IMR-90 (cell line): ENCODE data around the gene IQSEC1. TPM values are rescaled to one million over a fixed set of nuclear protein-coding genes. Genes with fewer than 3 reads are reported as not detected.

Experiments
- ATAC-seq: fragments of 200-7000 bp; cut with Tn5 transposase; 2 replicates; pipeline ENCODE4 v1.9.1; 2020; ENCODE audit warnings: low read depth, mild to moderate bottlenecking, moderate library complexity
- BruUV-seq: library from RNA; stranded (reverse); fragments of 400-500 nt; replicated peaks from 2 replicates; lab custom pipeline; 2021; lab: Mats Ljungman, UMichigan
- CTCF ChIA-PET: fragments of 300-600 bp; formaldehyde crosslinking; extraction: SDS; loops from one replicate; lab custom pipeline; 2021; ENCODE audit warnings: antibody characterized with exemption; lab: Yijun Ruan, JAX
- POLR2A ChIA-PET: fragments of 300-600 bp; sonication (Branson Sonifier 250); formaldehyde crosslinking; loops from one replicate; lab custom pipeline; 2022; ENCODE audit warnings: antibody characterized with exemption; ENCODE audit not compliant: unreplicated experiment; lab: Charles Lee
- DNase-seq: peaks from one replicate; pipeline ENCODE4 v3.0.0; 2013
- H2AFZ ChIP-seq: replicated peaks from 2 replicates; pipeline ENCODE3; 2013; ENCODE audit warnings: low read length, mild to moderate bottlenecking; ENCODE audit not compliant: poor library complexity
- H2AK5ac ChIP-seq: 2 replicates; pipeline ENCODE4 v1.6.1; 2013; ENCODE audit warnings: low read depth, low read length, inconsistent platforms
- H2AK9ac ChIP-seq: replicated peaks from 2 replicates; pipeline ENCODE3; 2013; ENCODE audit warnings: mild to moderate bottlenecking, low read depth, low read length, moderate library complexity; ENCODE audit not compliant: poor library complexity
- H2BK120ac ChIP-seq: 2 replicates; pipeline ENCODE4 v1.6.1; 2013; ENCODE audit warnings: low read depth, low read length, inconsistent platforms
- H2BK15ac ChIP-seq: 3 replicates; pipeline ENCODE4 v1.6.1; 2013; ENCODE audit warnings: low read depth, low read length, inconsistent platforms
- H2BK20ac ChIP-seq: 2 replicates; pipeline ENCODE4 v1.6.1; 2013; ENCODE audit warnings: low read depth, mild to moderate bottlenecking, inconsistent platforms, low read length, moderate library complexity
- H2BK5ac ChIP-seq: 2 replicates; pipeline ENCODE4 v1.6.1; 2013; ENCODE audit warnings: mild to moderate bottlenecking, low read depth, low read length, inconsistent platforms; ENCODE audit not compliant: poor library complexity, severe bottlenecking
- H3K14ac ChIP-seq: replicated peaks from 2 replicates; pipeline ENCODE4 v1.6.1; 2013; ENCODE audit warnings: low read depth, low read length, inconsistent platforms
- H3K18ac ChIP-seq: 2 replicates; pipeline ENCODE4 v1.6.1; 2013; ENCODE audit warnings: low read depth, low read length, control low read depth
- H3K23ac ChIP-seq: 2 replicates; pipeline ENCODE4 v1.6.1; 2013; ENCODE audit warnings: low read depth, low read length, inconsistent platforms
- H3K27ac ChIP-seq: 2 replicates; pipeline ENCODE4 v1.5.1; 2013; ENCODE audit warnings: mild to moderate bottlenecking, control low read depth, low read length; ENCODE audit not compliant: insufficient read depth
- H3K27me3 ChIP-seq: 2 replicates; pipeline ENCODE4 v1.6.1; 2013; ENCODE audit warnings: low read length; ENCODE audit not compliant: control insufficient read depth, insufficient read depth
- H3K36me3 ChIP-seq: 2 replicates; pipeline ENCODE4 v1.6.1; 2013; ENCODE audit warnings: low read length, mixed read lengths; ENCODE audit not compliant: control insufficient read depth, insufficient read depth
- H3K4ac ChIP-seq: 2 replicates; pipeline ENCODE4 v1.6.1; 2013; ENCODE audit warnings: low read depth, low read length, inconsistent platforms
- H3K4me1 ChIP-seq: 2 replicates; pipeline ENCODE4 v1.6.1; 2013; ENCODE audit warnings: low read length, mixed read lengths; ENCODE audit not compliant: control insufficient read depth, insufficient read depth
- H3K4me2 ChIP-seq: 2 replicates; pipeline ENCODE4 v1.6.1; 2013; ENCODE audit warnings: low read depth, mild to moderate bottlenecking, control low read depth, low read length, moderate library complexity
- H3K4me3 ChIP-seq: 2 replicates; pipeline ENCODE4 v1.5.1; 2013; ENCODE audit warnings: low read depth, mild to moderate bottlenecking, control low read depth, low read length, moderate library complexity; ENCODE audit not compliant: insufficient read depth
- H3K56ac ChIP-seq: 2 replicates; pipeline ENCODE4 v1.6.1; 2013; ENCODE audit warnings: low read length, inconsistent platforms; ENCODE audit not compliant: insufficient read depth; ENCODE audit errors: extremely low read depth
- H3K79me1 ChIP-seq, 2 experiments: 2 replicates each; pipeline ENCODE4 v1.6.1; 2013; ENCODE audit warnings: low read length in 2 of 2, inconsistent platforms in 1 of 2, low read depth in 1 of 2
- H3K9ac ChIP-seq: 2 replicates; pipeline ENCODE4 v1.6.1; 2013; ENCODE audit warnings: low read depth, low read length, control low read depth
- H3K9me1 ChIP-seq: 2 replicates; pipeline ENCODE4 v1.6.1; 2013; ENCODE audit warnings: low read length, inconsistent platforms; ENCODE audit not compliant: insufficient read depth
- H3K9me3 ChIP-seq: 2 replicates; pipeline ENCODE4 v1.6.1; 2013; ENCODE audit warnings: low read length; ENCODE audit not compliant: control insufficient read depth, insufficient read depth
- H4K20me1 ChIP-seq: 2 replicates; pipeline ENCODE4 v1.6.1; 2013; ENCODE audit warnings: low read length, inconsistent platforms; ENCODE audit not compliant: insufficient read depth
- H4K5ac ChIP-seq: 2 replicates; pipeline ENCODE4 v1.6.1; 2013; ENCODE audit warnings: mild to moderate bottlenecking, low read depth, low read length, control low read depth
- H4K8ac ChIP-seq, 2 experiments: 2 replicates each; pipeline ENCODE4 v1.6.1; 2013; ENCODE audit warnings: low read depth in 2 of 2, low read length in 2 of 2, control low read depth in 1 of 2, inconsistent platforms in 1 of 2
- H4K91ac ChIP-seq: 2 replicates; pipeline ENCODE4 v1.6.1; 2013; ENCODE audit warnings: low read depth, low read length, inconsistent platforms; ENCODE audit not compliant: insufficient read depth
- BHLHE40 ChIP-seq: fragments of 150-350 bp; IDR thresholded peaks from 2 replicates; pipeline ENCODE4 v1.6.1; 2016; ENCODE audit warnings: mild to moderate bottlenecking, low read depth, low read length
- CEBPB ChIP-seq: IDR thresholded peaks from 2 replicates; pipeline ENCODE4 v1.6.1; 2012; ENCODE audit warnings: low read depth, low read length, improper control_type of control experiment
- CHD1 ChIP-seq: IDR thresholded peaks from 2 replicates; pipeline ENCODE4 v1.6.1; 2012; ENCODE audit warnings: low read depth, low read length, improper control_type of control experiment
- FOS ChIP-seq: fragments of 150-350 bp; IDR thresholded peaks from 2 replicates; pipeline ENCODE4 v1.6.1; 2016; ENCODE audit warnings: low read depth, low read length
- MAFK ChIP-seq: IDR thresholded peaks from 2 replicates; pipeline ENCODE4 v1.6.1; 2012; ENCODE audit warnings: low read depth, low read length, improper control_type of control experiment
- MAZ ChIP-seq: IDR thresholded peaks from 2 replicates; pipeline ENCODE4 v1.6.1; 2012; ENCODE audit warnings: low read depth, mild to moderate bottlenecking, low read length, improper control_type of control experiment, moderate library complexity, borderline replicate concordance
- MXI1 ChIP-seq: IDR thresholded peaks from 2 replicates; pipeline ENCODE4 v1.6.1; 2012; ENCODE audit warnings: low read depth, mild to moderate bottlenecking, low read length, moderate library complexity, borderline replicate concordance
- NFE2L2 ChIP-seq: fragments of 150-350 bp; IDR thresholded peaks from 2 replicates; pipeline ENCODE4 v1.6.1; 2016; ENCODE audit warnings: low read depth, mild to moderate bottlenecking, low read length
- POLR2A ChIP-seq: IDR thresholded peaks from 2 replicates; pipeline ENCODE4 v1.6.1; 2012; ENCODE audit warnings: mild to moderate bottlenecking, low read depth, low read length
- RAD21 ChIP-seq: IDR thresholded peaks from 2 replicates; pipeline ENCODE4 v1.6.1; 2012; ENCODE audit warnings: low read length, improper control_type of control experiment
- RCOR1 ChIP-seq: IDR thresholded peaks from 2 replicates; pipeline ENCODE4 v1.6.1; 2012; ENCODE audit warnings: mild to moderate bottlenecking, low read length, improper control_type of control experiment; ENCODE audit not compliant: insufficient replicate concordance
- RFX5 ChIP-seq: IDR thresholded peaks from 2 replicates; pipeline ENCODE4 v1.8.0; 2012; ENCODE audit warnings: low read depth, mild to moderate bottlenecking, low read length, moderate library complexity
- SMC3 ChIP-seq: fragments of 150-350 bp; IDR thresholded peaks from 2 replicates; pipeline ENCODE4 v1.6.1; 2016; ENCODE audit warnings: low read depth, mild to moderate bottlenecking, antibody characterized with exemption, low read length, moderate library complexity
- WGBS, 2 experiments: methylation state at CpG; one replicate each; pipeline versions ENCODE4 v1.1.5 to v1.1.7; 2013; ENCODE audit warnings: missing lambda C conversion rate in 2 of 2; ENCODE audit not compliant: insufficient read length in 1 of 2; ENCODE audit errors: extremely low coverage in 2 of 2; 5-methylcytosine and 5-hydroxymethylcytosine counted together
- dilution Hi-C: fragments of 300-500 bp; cut with HindIII; formaldehyde crosslinking; loops from one replicate; pipeline ENCODE4 v1.14.3; 2018; ENCODE audit warnings: low sequenced_read_pairs; ENCODE audit not compliant: unreplicated experiment
- in situ Hi-C: fragments of 300-500 bp; cut with MboI; formaldehyde crosslinking; loops from 3 replicates; pipeline ENCODE4 v1.14.3; 2019; ENCODE audit warnings: low sequenced_read_pairs, inconsistent platforms, mixed read lengths
- intact Hi-C: fragments of 100-400 bp; cut with micrococcal nuclease; formaldehyde crosslinking; loops from 2 replicates; pipeline ENCODE4 v1.10.0; 2022
- polyA plus RNA-seq, 3 experiments: library from polyadenylated mRNA; depleted of rRNA; stranded (reverse); fragments of >200 nt; gene quantifications; 2 replicates each; pipeline ENCODE4 v1.2.3, GENCODE V29; 2012; ENCODE audit warnings: low replicate concordance in 1 of 3
- total RNA-seq: library from RNA; depleted of rRNA; stranded (reverse); fragments of >200 nt; gene quantifications from 2 replicates; pipeline ENCODE4 v1.2.3, GENCODE V29; 2012
- TF ChIP-seq, protein P1 (sequence below): fragments of 150-350 bp; IDR thresholded peaks from 2 replicates; pipeline ENCODE4 v1.6.1; 2017; ENCODE audit warnings: mild to moderate bottlenecking, antibody characterized with exemption, low read length, low read depth
- TF ChIP-seq, protein P2 (sequence below): conservative IDR thresholded peaks from 2 replicates; pipeline ENCODE4 v1.5.1; 2012; ENCODE audit warnings: mild to moderate bottlenecking, low read depth, low read length, improper control_type of control experiment
- TF ChIP-seq, protein P3 (sequence below): fragments of 150-350 bp; IDR thresholded peaks from 2 replicates; pipeline ENCODE4 v1.6.1; 2016; ENCODE audit warnings: low read depth, mild to moderate bottlenecking, low read length, moderate library complexity, borderline replicate concordance

The IQSEC1 gene
- total and polyA plus RNA-seq, 2 of the 4 experiments (the other 2 are of a cell fraction) = 5.9 to 11.9 TPM

DNA sequence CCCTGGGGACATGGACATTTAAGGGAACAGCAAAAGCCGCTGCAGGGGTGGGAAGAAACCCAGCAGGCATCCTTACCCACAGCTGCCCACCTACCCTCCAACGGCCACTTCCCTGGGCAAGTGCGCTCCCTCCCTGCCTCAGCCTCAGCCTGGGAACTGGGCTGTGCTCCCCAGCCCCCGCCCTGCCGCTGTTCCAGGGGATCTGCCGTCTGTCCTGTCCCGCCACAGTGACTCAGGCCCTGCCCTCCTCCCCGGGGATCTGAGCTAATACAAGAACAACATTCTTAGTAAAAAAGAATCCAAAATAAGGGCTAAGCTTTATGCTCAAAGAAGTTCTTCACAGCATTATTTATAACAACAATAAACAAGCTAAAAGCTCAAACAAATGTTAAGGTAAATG is 7.4 kb upstream of the IQSEC1 start:
- Histone ChIP-seq H3K18ac (no peak overlapping the region), H3K4ac (no peak overlapping the region), H3K9ac (no peak overlapping the region), H4K91ac (no peak overlapping the region), H3K36me3 (no peaks in the 10 kb centered on the region), H2BK120ac (no peak overlapping the region), H3K9me1 (no peaks in the 10 kb centered on the region), H2AK5ac (no peak overlapping the region), H3K79me1 (no peaks in the 10 kb centered on the region), H3K27ac (no peak overlapping the region), H4K20me1 (no peaks in the 10 kb centered on the region), H3K4me1 (no peaks in the 10 kb centered on the region), H3K14ac (no peak overlapping the region), H2AFZ (no peak overlapping the region), H4K8ac (no peak overlapping the region), H3K4me3 (no peak overlapping the region), H3K27me3 (peaks cover 57% of the 10 kb centered on the region), H4K5ac (no peak overlapping the region), H2BK5ac (no peak overlapping the region), H3K4me2 (no peak overlapping the region), H2BK20ac (no peak overlapping the region), H2BK15ac (no peak overlapping the region), H2AK9ac (no peak overlapping the region), H3K56ac (no peak overlapping the region), H3K9me3 (no peaks in the 10 kb centered on the region), H3K23ac (no peak overlapping the region)
- ATAC-seq = no peak
- dilution Hi-C loops = no loop called here
- POLR2A ChIA-PET = no interaction called here
- no TSS peak for BruUV-seq
- in situ Hi-C loops = loop anchor here (10.0 kb wide), 1 partner anchor 564 kb away; no protein-coding TSS in a partner anchor
- no peak for DNase-seq
- WGBS, 2 experiments = 80% methylated on average over 1 of the region's 8 CpGs; no CpG with 5 or more reads in 1 of the 2 experiments
- intact Hi-C loops = no loop called here
- CTCF ChIA-PET = interaction anchor here (1.0 kb wide), 1 partner anchor 10 kb away, joined by 3 read pairs; no protein-coding TSS in a partner anchor
- no peak for TF ChIP-seq MXI1
- TF ChIP-seq MAZ = no peak
- TF ChIP-seq RCOR1 = no peak
- no peak for TF ChIP-seq RAD21
- TF ChIP-seq RFX5 = no peak
- TF ChIP-seq, protein P1, sequence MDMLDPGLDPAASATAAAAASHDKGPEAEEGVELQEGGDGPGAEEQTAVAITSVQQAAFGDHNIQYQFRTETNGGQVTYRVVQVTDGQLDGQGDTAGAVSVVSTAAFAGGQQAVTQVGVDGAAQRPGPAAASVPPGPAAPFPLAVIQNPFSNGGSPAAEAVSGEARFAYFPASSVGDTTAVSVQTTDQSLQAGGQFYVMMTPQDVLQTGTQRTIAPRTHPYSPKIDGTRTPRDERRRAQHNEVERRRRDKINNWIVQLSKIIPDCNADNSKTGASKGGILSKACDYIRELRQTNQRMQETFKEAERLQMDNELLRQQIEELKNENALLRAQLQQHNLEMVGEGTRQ = no peak
- no peak for TF ChIP-seq CEBPB
- no peak for TF ChIP-seq BHLHE40
- no peak for TF ChIP-seq SMC3
- TF ChIP-seq NFE2L2 = no peak
- TF ChIP-seq MAFK = no peak
- TF ChIP-seq, protein P2, sequence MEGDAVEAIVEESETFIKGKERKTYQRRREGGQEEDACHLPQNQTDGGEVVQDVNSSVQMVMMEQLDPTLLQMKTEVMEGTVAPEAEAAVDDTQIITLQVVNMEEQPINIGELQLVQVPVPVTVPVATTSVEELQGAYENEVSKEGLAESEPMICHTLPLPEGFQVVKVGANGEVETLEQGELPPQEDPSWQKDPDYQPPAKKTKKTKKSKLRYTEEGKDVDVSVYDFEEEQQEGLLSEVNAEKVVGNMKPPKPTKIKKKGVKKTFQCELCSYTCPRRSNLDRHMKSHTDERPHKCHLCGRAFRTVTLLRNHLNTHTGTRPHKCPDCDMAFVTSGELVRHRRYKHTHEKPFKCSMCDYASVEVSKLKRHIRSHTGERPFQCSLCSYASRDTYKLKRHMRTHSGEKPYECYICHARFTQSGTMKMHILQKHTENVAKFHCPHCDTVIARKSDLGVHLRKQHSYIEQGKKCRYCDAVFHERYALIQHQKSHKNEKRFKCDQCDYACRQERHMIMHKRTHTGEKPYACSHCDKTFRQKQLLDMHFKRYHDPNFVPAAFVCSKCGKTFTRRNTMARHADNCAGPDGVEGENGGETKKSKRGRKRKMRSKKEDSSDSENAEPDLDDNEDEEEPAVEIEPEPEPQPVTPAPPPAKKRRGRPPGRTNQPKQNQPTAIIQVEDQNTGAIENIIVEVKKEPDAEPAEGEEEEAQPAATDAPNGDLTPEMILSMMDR = no peak
- no peak for TF ChIP-seq POLR2A
- TF ChIP-seq, protein P3, sequence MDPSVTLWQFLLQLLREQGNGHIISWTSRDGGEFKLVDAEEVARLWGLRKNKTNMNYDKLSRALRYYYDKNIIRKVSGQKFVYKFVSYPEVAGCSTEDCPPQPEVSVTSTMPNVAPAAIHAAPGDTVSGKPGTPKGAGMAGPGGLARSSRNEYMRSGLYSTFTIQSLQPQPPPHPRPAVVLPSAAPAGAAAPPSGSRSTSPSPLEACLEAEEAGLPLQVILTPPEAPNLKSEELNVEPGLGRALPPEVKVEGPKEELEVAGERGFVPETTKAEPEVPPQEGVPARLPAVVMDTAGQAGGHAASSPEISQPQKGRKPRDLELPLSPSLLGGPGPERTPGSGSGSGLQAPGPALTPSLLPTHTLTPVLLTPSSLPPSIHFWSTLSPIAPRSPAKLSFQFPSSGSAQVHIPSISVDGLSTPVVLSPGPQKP = no peak
- no peak for TF ChIP-seq CHD1
- TF ChIP-seq FOS = no peak
